NCI-H2107 treated with DMSO at 0.1 percent for 48 hours (cell line): ENCODE data around the gene STRA8.
"Not testable (repeated sequence)": the region's sequence is repeated elsewhere in the genome, so short reads cannot be mapped to it uniquely, and the experiment has no call there.

Experiments
- DNase-seq: peaks from one replicate; lab custom pipeline; 2025; ENCODE audit not compliant: unreplicated experiment; lab: John Stamatoyannopoulos, UW

Gene STRA8

DNA sequence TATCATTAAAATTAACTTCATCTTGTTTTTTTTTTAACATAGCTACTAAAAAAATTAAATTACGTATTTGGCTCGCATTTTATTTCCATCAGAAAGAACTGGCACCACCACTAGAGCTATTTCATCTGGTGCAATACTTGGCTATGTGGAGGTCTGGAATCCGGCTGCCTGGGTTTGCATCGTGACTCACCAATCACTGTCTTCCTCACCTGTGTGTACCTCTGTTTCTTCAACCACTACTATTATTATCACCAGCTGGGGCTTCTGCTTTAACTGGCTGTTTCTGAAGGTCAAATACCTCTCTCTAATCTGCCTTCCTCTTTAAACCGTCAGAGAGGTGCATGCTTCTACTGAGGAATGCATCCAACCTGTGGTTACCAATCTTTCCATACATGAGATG, 28.8 kb upstream of the STRA8 start:
- no peak for DNase-seq

GRCh38 chr7:135205850-135206249, 27.8 kb upstream of the STRA8 start:
- no peak for DNase-seq

DNA sequence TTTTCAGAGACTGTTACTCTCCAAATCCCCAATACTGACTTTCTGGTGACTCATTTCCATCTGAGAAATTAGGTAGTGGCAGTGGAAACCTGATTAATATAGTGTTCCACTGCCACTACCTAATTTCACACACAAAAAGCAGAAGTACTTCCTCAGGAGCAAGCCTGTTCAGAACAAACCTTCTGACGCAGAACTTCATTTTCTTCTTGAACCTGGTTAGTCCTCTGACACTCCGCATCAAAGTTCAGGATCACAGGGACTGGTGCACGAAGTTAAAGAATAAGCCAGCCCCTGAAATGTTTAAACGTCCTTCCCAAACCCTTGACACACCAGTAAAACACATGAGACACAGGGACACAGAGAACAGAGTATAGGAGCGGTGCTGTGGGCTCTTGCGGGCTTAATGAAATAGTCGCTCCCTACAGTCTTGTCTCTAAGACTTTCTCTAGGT, 26.7 kb upstream of the STRA8 start:
- no peak for DNase-seq

- DNase-seq, result no peak
Measured at GRCh38 chr7:135207406-135208101, 26.1 kb upstream of the STRA8 start.

GRCh38 chr7:135208102-135208793, 25.4 kb upstream of the STRA8 start:
- no peak for DNase-seq

DNA sequence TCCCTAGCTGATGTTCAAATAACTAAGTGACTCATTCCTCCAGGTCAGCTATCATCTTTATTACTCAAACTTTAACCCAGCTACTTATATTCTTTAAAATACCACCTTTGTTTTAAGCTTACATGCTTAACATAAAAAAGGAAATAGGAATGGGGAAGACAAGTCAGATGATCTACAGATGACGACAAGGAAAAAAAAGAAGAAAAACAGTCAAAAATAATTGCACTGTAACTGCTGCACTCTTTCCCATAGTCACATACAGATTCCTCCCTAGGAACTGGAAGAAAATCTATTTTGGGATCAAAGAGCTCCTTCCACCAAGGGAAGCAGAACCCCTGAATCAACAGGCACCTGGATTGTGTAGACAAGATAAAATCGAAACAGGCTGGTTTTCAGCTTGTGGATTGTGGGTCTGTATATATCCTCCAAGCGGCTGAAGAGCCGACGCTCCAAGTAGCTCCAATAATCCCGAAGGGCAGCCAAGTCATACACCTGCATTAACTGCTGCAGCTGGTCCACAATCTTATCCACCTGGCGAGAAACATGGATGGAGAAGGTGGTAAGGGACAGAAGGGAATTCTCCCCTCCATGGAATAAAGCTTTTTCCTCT, 24.3 kb upstream of the STRA8 start:
- no peak for DNase-seq

DNA sequence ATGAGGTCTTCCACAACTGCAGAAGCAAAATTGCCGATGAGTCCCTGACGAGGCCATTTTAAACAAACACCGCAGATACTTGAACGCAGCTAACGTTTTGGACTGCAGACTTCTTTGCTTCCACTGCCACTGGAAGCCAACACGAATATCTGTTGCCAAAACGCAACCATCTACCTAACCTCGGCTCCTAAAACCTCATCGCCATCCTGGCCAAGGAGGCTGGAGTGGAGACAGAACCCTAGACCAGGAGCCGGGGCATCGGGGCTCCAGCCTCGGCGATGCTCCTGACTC, 22.8 kb upstream of the STRA8 start:
- no peak for DNase-seq

GRCh38 chr7:135211179-135211945, 22.3 kb upstream of the STRA8 start, which contains the start of gene WDR91:
TSS of gene WDR91 (minus strand) at chr7:135211526. CDS start at chr7:135211502, 24 bp downstream.
- peak; percentile 83 for DNase-seq

- not testable (repeated sequence) for DNase-seq
Measured at GRCh38 chr7:135211946-135212685, 21.5 kb upstream of the STRA8 start.

- no peak for DNase-seq
Measured at GRCh38 chr7:135213831-135214230, 19.8 kb upstream of the STRA8 start.

DNA sequence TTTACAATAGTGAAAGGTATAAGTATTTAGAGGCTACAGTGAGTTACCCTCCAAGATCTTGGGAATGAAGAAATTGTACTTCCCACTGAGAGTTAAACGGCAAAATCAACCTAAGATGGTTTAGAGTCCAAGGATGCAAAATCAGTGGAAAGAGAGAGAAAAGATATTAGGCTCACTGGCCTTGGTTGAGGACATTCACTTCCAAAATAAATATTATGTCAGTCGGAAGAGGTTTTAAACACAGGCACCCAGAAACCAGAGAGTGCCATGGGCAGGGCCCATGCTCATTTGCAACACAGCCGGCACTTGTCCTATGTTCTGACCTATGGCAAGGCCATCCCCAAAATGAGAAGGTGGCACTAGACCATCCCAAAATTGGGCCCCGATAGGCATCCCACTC, 18.5 kb upstream of the STRA8 start:
- no peak for DNase-seq

- no peak for DNase-seq
Measured at GRCh38 chr7:135215698-135216097, 17.9 kb upstream of the STRA8 start.

DNA sequence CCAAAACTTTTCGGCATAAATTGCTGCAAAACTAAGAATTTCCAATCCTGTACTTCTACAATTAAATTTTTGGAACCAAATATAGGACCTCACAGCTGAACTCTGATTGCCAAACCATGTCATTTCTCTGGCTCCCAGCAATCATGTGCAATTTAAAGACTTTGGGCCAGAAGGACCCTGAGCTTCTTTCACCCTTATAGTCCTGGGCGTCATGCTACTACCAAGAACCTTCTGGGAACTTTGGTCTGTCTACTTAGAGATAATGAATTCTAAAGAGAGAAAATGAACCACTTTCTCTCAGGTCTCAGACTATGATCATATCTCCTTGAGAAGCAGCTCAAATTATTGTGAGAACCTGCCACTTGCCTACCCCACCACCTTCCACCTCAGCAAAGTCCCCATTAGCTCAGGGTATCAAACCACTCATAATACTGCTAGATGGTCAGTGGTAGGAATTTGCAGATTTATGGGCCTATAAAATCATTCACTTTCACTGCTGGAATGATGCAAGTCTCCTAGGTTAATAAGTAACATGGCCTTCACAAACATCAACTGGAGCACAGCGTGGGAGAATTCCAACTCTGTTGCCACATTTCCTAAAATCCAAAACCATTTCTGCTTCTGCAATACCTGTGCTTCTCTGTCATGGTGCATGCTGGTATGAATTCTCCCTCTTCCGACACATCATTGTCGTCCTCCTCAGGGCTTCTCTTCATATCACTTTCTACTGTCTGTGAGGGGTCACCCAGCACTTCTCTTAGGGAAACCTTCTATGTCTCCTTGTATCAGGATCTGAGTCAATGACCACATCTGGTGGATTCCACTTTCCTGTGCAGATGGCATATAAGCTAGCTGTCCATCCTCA, 15.8 kb upstream of the STRA8 start:
- no peak for DNase-seq

- no peak for DNase-seq
Measured at GRCh38 chr7:135224027-135224426, 9.6 kb upstream of the STRA8 start.

DNA sequence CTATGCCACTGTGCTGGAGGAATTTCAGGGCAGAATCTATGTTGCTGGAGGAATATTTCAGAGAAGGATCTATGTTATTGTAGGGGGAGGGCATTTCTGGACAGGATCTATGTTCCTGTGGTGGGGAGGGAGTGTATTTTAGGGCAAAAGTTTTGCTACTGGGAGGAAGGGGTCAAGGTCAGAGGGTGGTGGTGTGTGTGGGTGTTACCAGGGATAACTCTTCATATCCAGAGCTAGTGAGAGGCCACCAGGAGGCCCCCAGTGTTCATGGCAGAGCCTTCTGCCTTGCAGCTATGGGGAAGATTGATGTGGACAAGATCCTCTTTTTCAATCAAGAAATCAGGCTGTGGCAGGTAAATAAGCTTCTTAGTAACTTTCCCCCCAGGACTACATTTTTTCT, 2.0 kb upstream of the STRA8 start:
- DNase-seq, result no peak

DNA sequence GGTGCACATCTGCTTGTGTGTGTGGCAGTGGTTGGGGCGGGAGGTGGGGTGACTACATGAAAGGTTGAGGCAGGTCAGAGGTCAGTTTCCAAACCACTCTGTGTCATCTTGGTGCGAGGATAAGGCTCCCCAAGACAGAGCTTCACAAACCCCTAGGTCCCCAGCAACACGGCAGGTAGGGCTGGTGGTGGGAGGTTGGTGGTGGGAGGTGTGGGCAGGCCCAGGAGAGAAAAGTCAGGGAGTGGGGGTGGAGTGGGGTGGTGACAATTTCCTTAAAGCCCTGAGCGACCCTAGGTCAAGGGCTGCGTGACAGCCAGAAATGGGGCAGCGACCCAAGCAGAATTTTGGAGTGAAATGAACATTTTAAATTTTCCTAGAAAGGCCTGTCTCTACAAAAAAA, 1.6 kb upstream of the STRA8 start:
- DNase-seq, result no peak

GRCh38 chr7:135232720-135233119, 918 bp upstream of the STRA8 start:
- DNase-seq, result no peak

- not testable (repeated sequence) for DNase-seq
Measured at GRCh38 chr7:135234095-135234494, 457 bp downstream of the STRA8 start.

DNA sequence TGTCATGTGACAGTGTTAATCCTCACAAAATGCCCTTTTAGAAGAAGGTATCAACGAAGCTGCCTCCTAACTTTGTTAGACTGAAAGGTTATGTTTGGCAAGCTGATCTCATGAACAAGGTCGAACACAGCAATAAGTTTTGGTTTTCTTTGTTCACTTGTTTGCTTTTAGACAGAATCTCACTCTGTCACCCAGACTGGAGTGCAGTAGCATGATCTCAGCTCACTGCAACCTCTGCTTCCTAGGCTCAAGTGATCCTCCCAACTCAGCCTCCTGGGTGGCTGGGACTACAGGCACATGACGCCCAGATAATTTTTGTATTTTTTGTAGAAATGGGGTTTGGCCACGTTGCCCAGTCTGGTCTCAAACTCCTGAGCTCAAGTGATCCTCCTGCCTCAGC, 1.1 kb downstream of the STRA8 start:
- no peak for DNase-seq

DNA sequence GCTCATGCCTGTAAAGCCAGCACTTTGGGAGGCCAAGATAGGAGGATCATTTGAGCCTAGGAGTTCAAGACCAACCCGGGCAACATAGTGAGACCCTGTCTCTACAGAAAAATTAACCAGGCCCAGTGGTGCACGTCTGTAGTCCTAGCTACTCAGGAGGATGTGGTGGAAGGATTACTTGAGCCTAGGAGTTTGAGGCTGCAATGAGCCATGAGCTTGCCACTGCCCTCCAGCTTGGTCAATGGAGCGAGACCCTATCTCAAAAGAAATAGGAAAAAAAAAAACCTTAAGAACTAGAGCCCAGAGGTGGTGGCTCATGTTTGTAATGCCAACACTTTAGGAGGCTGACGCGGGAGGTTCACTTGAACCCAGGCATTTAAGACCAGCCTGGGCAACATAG, 2.2 kb downstream of the STRA8 start:
- DNase-seq, result no peak
